Testis (tissue), 2 donors: Measurements from ENCODE around the gene ANKRD17.

Experiments
- CTCF ChIP-seq, 3 experiments: fragments of 450-650 bp in 2 of 3; fragments of 200-600 bp in 1 of 3; sonication (generic) in 1 of 3; IDR thresholded peaks; one replicate each; pipeline ENCODE4 v1.5.1; 2016 to 2019; ENCODE audit warnings: antibody characterized with exemption in 3 of 3, mild to moderate bottlenecking in 2 of 3, moderate library complexity in 1 of 3
- POLR2A ChIP-seq: fragments of 450-650 bp; IDR thresholded peaks from one replicate; pipeline ENCODE4 v1.6.1; 2017; ENCODE audit warnings: antibody characterized with exemption, mild to moderate bottlenecking, moderate library complexity

DNA sequence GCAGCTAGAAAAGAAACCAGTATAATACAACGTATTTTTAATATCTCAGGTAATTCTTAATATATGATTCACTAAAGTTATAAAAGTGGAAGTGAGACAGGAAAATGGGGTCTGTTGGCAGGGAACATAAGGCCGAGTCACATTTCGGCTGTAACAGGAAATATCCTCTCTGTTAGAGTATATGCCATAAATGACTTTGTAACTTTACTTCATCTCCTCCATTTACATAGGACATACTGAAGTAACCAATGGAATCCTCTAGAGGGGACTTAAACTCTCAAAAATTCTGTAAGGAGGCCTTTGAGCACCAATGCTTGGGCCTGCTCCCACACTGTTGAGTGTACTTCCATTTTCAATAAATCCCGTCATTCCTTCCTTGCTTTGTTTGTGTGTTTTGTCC is 71.3 kb downstream of the ANKRD17 start:
- TF ChIP-seq CTCF (IDR thresholded peaks at IDR 0.05) (no peak), POLR2A (no peak)
